ENCODE measurements around the gene YAP1. TPM values are rescaled to one million over a fixed set of nuclear protein-coding genes. Genes with fewer than 3 reads are reported as not detected.

YAP1 gene
- polyA plus RNA-seq, 1 donor from 2014 or later, result 0.46 TPM

DNA sequence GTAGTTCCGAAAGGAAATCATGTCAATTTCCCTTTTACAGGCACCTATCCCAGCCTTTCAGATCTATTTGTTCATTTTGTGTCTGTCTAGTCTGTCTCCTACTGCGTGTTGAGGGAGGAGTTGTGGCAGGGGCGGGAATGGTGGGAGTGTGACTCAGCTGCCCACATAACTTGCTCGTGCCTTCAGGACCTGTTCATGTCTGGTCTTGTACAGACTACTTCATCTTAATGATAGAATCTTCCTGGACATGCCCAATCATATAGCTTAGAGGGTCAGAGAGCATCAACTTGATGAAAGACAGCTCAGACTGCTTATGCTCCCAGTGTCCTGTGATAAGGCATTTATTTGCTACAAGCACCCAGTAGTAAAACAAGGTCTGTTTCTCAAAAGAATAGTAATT is 146.0 kb downstream of the YAP1 start:
- Histone ChIP-seq H3K4me2 (ENCODE audit: low read length) (no peak overlapping the region), H3F3A (ENCODE audit: insufficient read depth, low read length, poor library complexity, severe bottlenecking) (no peaks in the 10 kb centered on the region), H3K79me2 (replicated peaks; ENCODE audit: insufficient read depth, low read length) (no peaks in the 10 kb centered on the region), H3K36me3 (ENCODE audit: insufficient read depth, low read length) (no peaks in the 10 kb centered on the region), H3K9ac (ENCODE audit: low read length) (no peak overlapping the region), H3K4me3 (ENCODE audit: low read length) (no peak overlapping the region), H3K27me3 (ENCODE audit: insufficient read depth, low read depth, low read length) (no peaks in the 10 kb centered on the region), H4K20me1 (ENCODE audit: insufficient read depth) (no peaks in the 10 kb centered on the region), H3K27ac (ENCODE audit: low read length) (no peak overlapping the region), H2AFZ (ENCODE audit: low read depth, low read length) (no peak overlapping the region), H3K9me3 (ENCODE audit: low read length) (no peaks in the 10 kb centered on the region), H3K9me2 (ENCODE audit: insufficient read depth, low read length) (no peaks in the 10 kb centered on the region)
- TF ChIP-seq TAF1 (IDR thresholded peaks at IDR 0.05; ENCODE audit: low read depth) (no peak), EP300 (conservative IDR thresholded peaks at IDR 0.05; ENCODE audit: poor library complexity, severe bottlenecking) (no peak), MXI1 (conservative IDR thresholded peaks at IDR 0.05; ENCODE audit: poor library complexity, severe bottlenecking) (no peak), POLR2AphosphoS5 (IDR thresholded peaks at IDR 0.05) (no peak), RAD21 (conservative IDR thresholded peaks at IDR 0.05) (no peak), SMC3 (conservative IDR thresholded peaks at IDR 0.05; ENCODE audit: poor library complexity) (no peak), EZH2 (IDR thresholded peaks at IDR 0.05; ENCODE audit: borderline replicate concordance, insufficient read depth, low read length, poor library complexity, severe bottlenecking) (no peak)
- TF ChIP-seq, protein P1, sequence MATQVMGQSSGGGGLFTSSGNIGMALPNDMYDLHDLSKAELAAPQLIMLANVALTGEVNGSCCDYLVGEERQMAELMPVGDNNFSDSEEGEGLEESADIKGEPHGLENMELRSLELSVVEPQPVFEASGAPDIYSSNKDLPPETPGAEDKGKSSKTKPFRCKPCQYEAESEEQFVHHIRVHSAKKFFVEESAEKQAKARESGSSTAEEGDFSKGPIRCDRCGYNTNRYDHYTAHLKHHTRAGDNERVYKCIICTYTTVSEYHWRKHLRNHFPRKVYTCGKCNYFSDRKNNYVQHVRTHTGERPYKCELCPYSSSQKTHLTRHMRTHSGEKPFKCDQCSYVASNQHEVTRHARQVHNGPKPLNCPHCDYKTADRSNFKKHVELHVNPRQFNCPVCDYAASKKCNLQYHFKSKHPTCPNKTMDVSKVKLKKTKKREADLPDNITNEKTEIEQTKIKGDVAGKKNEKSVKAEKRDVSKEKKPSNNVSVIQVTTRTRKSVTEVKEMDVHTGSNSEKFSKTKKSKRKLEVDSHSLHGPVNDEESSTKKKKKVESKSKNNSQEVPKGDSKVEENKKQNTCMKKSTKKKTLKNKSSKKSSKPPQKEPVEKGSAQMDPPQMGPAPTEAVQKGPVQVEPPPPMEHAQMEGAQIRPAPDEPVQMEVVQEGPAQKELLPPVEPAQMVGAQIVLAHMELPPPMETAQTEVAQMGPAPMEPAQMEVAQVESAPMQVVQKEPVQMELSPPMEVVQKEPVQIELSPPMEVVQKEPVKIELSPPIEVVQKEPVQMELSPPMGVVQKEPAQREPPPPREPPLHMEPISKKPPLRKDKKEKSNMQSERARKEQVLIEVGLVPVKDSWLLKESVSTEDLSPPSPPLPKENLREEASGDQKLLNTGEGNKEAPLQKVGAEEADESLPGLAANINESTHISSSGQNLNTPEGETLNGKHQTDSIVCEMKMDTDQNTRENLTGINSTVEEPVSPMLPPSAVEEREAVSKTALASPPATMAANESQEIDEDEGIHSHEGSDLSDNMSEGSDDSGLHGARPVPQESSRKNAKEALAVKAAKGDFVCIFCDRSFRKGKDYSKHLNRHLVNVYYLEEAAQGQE (IDR thresholded peaks at IDR 0.05; ENCODE audit: borderline replicate concordance), result no peak

DNA sequence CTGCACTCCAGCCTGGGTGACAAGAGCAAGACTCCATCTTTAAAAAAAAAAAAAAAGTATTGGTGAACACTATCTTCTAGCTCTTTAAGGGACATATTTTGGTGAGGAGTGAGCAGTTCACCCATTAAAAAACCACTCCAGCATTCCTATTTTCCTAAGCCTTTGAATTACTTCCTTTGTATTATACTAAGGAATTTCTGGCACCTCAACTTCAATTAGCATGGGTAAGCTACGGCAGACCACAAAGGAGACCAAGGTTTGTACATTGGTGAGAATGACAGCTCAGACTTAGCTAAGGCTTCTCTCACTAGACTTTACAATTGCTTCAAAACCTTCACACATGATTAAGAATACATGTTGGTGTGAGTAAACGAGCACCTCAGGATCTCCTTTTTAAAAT is 150.0 kb downstream of the YAP1 start:
- no peaks in the 10 kb centered on the region for H3K9me3 ChIP-seq (ENCODE audit: low read length)
- TF ChIP-seq EP300 (conservative IDR thresholded peaks at IDR 0.05; ENCODE audit: poor library complexity, severe bottlenecking) (no peak), POLR2AphosphoS5 (IDR thresholded peaks at IDR 0.05) (no peak), RAD21 (conservative IDR thresholded peaks at IDR 0.05) (no peak)
- H3K36me3 ChIP-seq (ENCODE audit: insufficient read depth, low read length), result no peaks in the 10 kb centered on the region
- no peak overlapping the region for H3K4me3 ChIP-seq (ENCODE audit: low read length)
- H4K20me1 ChIP-seq (ENCODE audit: insufficient read depth), result no peaks in the 10 kb centered on the region
- no peak overlapping the region for H3K9ac ChIP-seq (ENCODE audit: low read length)
- H3K4me2 ChIP-seq (ENCODE audit: low read length), result no peak overlapping the region
- no peaks in the 10 kb centered on the region for H3K79me2 ChIP-seq (replicated peaks; ENCODE audit: insufficient read depth, low read length)
- no peaks in the 10 kb centered on the region for H3F3A ChIP-seq (ENCODE audit: insufficient read depth, low read length, poor library complexity, severe bottlenecking)
- no peaks in the 10 kb centered on the region for H3K9me2 ChIP-seq (ENCODE audit: insufficient read depth, low read length)
- no peak overlapping the region for H3K27ac ChIP-seq (ENCODE audit: low read length)
- H2AFZ ChIP-seq (ENCODE audit: low read depth, low read length), result no peak overlapping the region
- no peaks in the 10 kb centered on the region for H3K27me3 ChIP-seq (ENCODE audit: insufficient read depth, low read depth, low read length)

DNA sequence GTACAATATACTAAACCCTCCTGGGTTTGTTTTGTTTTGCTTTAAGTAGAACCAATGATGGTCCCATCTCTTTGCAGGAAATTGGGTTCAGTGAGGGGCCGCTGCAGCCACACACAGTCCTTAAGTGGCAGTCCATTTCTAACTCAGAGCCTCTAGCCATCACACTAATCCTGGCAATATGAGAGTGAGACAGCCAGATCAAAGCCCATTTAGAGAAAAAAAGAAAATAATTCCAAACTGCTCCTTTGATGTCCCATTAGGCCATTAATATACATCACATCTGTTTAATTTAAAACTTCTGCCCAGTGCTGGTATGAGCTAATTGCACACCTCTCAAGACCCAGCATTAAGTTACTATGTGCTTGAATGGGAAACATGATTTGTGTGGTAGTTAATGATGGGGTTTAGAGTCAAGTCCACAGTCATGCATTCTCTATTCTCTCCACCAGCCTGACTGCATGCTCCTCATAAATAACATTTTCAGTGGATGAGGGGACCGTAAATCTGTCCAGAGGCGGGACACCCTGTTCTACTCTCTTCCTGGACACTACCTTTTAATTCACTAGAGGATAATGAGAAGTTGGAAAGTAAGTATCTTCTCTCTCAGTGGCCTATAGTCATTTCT is 153.2 kb downstream of the YAP1 start:
- H3K9me2 ChIP-seq (ENCODE audit: insufficient read depth, low read length), result no peaks in the 10 kb centered on the region
- peaks cover 2% of the 10 kb centered on the region for H3K27me3 ChIP-seq (ENCODE audit: insufficient read depth, low read depth, low read length)
- H3K36me3 ChIP-seq (ENCODE audit: insufficient read depth, low read length), result no peaks in the 10 kb centered on the region
- H3K4me2 ChIP-seq (ENCODE audit: low read length), result no peak overlapping the region
- H2AFZ ChIP-seq (ENCODE audit: low read depth, low read length), result no peak overlapping the region
- no peak overlapping the region for H3K4me3 ChIP-seq (ENCODE audit: low read length)
- no peaks in the 10 kb centered on the region for H3F3A ChIP-seq (ENCODE audit: insufficient read depth, low read length, poor library complexity, severe bottlenecking)
- no peaks in the 10 kb centered on the region for H3K9me3 ChIP-seq (ENCODE audit: low read length)
- TF ChIP-seq, protein P1 (IDR thresholded peaks at IDR 0.05; ENCODE audit: borderline replicate concordance), result no peak
- TF ChIP-seq POLR2AphosphoS5 (IDR thresholded peaks at IDR 0.05), result no peak
- TF ChIP-seq TAF1 (IDR thresholded peaks at IDR 0.05; ENCODE audit: low read depth), result no peak
- TF ChIP-seq SMC3 (conservative IDR thresholded peaks at IDR 0.05; ENCODE audit: poor library complexity), result no peak
- no peak for TF ChIP-seq MXI1 (conservative IDR thresholded peaks at IDR 0.05; ENCODE audit: poor library complexity, severe bottlenecking)
- TF ChIP-seq RAD21 (conservative IDR thresholded peaks at IDR 0.05), result no peak
- TF ChIP-seq, protein P2, sequence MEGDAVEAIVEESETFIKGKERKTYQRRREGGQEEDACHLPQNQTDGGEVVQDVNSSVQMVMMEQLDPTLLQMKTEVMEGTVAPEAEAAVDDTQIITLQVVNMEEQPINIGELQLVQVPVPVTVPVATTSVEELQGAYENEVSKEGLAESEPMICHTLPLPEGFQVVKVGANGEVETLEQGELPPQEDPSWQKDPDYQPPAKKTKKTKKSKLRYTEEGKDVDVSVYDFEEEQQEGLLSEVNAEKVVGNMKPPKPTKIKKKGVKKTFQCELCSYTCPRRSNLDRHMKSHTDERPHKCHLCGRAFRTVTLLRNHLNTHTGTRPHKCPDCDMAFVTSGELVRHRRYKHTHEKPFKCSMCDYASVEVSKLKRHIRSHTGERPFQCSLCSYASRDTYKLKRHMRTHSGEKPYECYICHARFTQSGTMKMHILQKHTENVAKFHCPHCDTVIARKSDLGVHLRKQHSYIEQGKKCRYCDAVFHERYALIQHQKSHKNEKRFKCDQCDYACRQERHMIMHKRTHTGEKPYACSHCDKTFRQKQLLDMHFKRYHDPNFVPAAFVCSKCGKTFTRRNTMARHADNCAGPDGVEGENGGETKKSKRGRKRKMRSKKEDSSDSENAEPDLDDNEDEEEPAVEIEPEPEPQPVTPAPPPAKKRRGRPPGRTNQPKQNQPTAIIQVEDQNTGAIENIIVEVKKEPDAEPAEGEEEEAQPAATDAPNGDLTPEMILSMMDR (IDR thresholded peaks at IDR 0.05; ENCODE audit: poor library complexity, severe bottlenecking), result no peak
- TF ChIP-seq EZH2 (IDR thresholded peaks at IDR 0.05; ENCODE audit: borderline replicate concordance, insufficient read depth, low read length, poor library complexity, severe bottlenecking), result no peak
- TF ChIP-seq EP300 (conservative IDR thresholded peaks at IDR 0.05; ENCODE audit: poor library complexity, severe bottlenecking), result no peak
- H3K79me2 ChIP-seq (replicated peaks; ENCODE audit: insufficient read depth, low read length), result no peaks in the 10 kb centered on the region
- no peak overlapping the region for H3K27ac ChIP-seq (ENCODE audit: low read length)
- no peak overlapping the region for H3K9ac ChIP-seq (ENCODE audit: low read length)
- no peaks in the 10 kb centered on the region for H4K20me1 ChIP-seq (ENCODE audit: insufficient read depth)
